Upper lobe of right lung (tissue), 1 donor: ENCODE data around the gene SPP1. TPM values are rescaled to one million over a fixed set of nuclear protein-coding genes. Genes with fewer than 3 reads are reported as not detected.

Experiments
- ATAC-seq: fragments of 200-7000 bp; cut with Tn5 transposase; one replicate; pipeline ENCODE4 v1.9.1; 2020; ENCODE audit warnings: mild to moderate bottlenecking, moderate library complexity
- DNase-seq: peaks from one replicate; pipeline ENCODE4 v3.0.0-alpha.2; 2020
- H3K27ac ChIP-seq: fragments of 200-600 bp; one replicate; pipeline ENCODE4 v1.8.0; 2022
- H3K27me3 ChIP-seq: fragments of 200-600 bp; one replicate; pipeline ENCODE4 v1.8.0; 2022; ENCODE audit warnings: mild to moderate bottlenecking
- H3K36me3 ChIP-seq: fragments of 200-600 bp; one replicate; pipeline ENCODE4 v1.8.0; 2022
- H3K4me1 ChIP-seq: fragments of 200-600 bp; one replicate; pipeline ENCODE4 v1.8.0; 2022
- H3K4me3 ChIP-seq: fragments of 200-600 bp; one replicate; pipeline ENCODE4 v1.8.0; 2022; ENCODE audit warnings: mild to moderate bottlenecking
- H3K9me3 ChIP-seq: fragments of 200-600 bp; one replicate; pipeline ENCODE4 v1.8.0; 2022
- CTCF ChIP-seq: fragments of 200-600 bp; IDR thresholded peaks from one replicate; pipeline ENCODE4 v1.8.0; 2022; ENCODE audit warnings: antibody characterized with exemption
- intact Hi-C: fragments of 100-400 bp; cut with DNase I; formaldehyde crosslinking; loops from one replicate; pipeline ENCODE4 v1.11.0; 2022
- total RNA-seq: library from RNA; stranded (reverse); fragmentation: NEBNext Ultra II Directional; extraction: Animal tissue kit (Norgen Biotek cat#: 25700); gene quantifications from one replicate; pipeline ENCODE4 v1.2.1, GENCODE V29; 2021
- donor health status: DM: no; HTN: yes; CAD: no; lungs with severe emphysema.

The SPP1 gene
- total RNA-seq, 1 donor from 2014 or later: 45.4 TPM

GRCh38 chr4:87982036-87982435, 6.5 kb downstream of the SPP1 start:
- intact Hi-C loops: no loop called here
- Histone ChIP-seq H3K4me3 (no peak overlapping the region), H3K4me1 (no peaks in the 10 kb centered on the region), H3K9me3 (no peaks in the 10 kb centered on the region), H3K27me3 (no peaks in the 10 kb centered on the region), H3K27ac (no peak overlapping the region), H3K36me3 (no peaks in the 10 kb centered on the region)
- no peak for TF ChIP-seq CTCF
- ATAC-seq (no peak), DNase-seq (no peak)

- Histone ChIP-seq H3K9me3 (no peaks in the 10 kb centered on the region), H3K4me1 (no peaks in the 10 kb centered on the region), H3K27me3 (no peaks in the 10 kb centered on the region), H3K36me3 (no peaks in the 10 kb centered on the region), H3K4me3 (no peak overlapping the region), H3K27ac (no peak overlapping the region)
- intact Hi-C loops: no loop called here
- no peak for ATAC-seq
- TF ChIP-seq CTCF: no peak
- no peak for DNase-seq
Measured at GRCh38 chr4:87982446-87983010, 7.0 kb downstream of the SPP1 start.

GRCh38 chr4:87983996-87984395, 8.5 kb downstream of the SPP1 start:
- TF ChIP-seq CTCF: no peak
- no peak for DNase-seq
- Histone ChIP-seq H3K27ac (no peak overlapping the region), H3K9me3 (no peaks in the 10 kb centered on the region), H3K36me3 (no peaks in the 10 kb centered on the region), H3K4me3 (no peak overlapping the region), H3K4me1 (no peaks in the 10 kb centered on the region), H3K27me3 (no peaks in the 10 kb centered on the region)
- intact Hi-C loops: no loop called here
- no peak for ATAC-seq

- Histone ChIP-seq H3K27ac (no peak overlapping the region), H3K9me3 (no peaks in the 10 kb centered on the region), H3K4me3 (no peak overlapping the region), H3K4me1 (no peaks in the 10 kb centered on the region), H3K36me3 (no peaks in the 10 kb centered on the region), H3K27me3 (no peaks in the 10 kb centered on the region)
- DNase-seq (peak; percentile 64), ATAC-seq (peak; percentile 98)
- peak; percentile 59 for TF ChIP-seq CTCF
- intact Hi-C loops: no loop called here
Measured at GRCh38 chr4:87985097-87985886, 9.8 kb downstream of the SPP1 start.

GRCh38 chr4:87985887-87986200, 10.3 kb downstream of the SPP1 start:
- Histone ChIP-seq H3K36me3 (no peaks in the 10 kb centered on the region), H3K9me3 (no peaks in the 10 kb centered on the region), H3K27ac (no peak overlapping the region), H3K4me3 (no peak overlapping the region), H3K4me1 (no peaks in the 10 kb centered on the region), H3K27me3 (no peaks in the 10 kb centered on the region)
- DNase-seq (no peak), ATAC-seq (no peak)
- intact Hi-C loops: no loop called here
- no peak for TF ChIP-seq CTCF
